OCI-LY7 (cell line): Measurements from ENCODE around the gene USH2A.

Experiments used
- EZH2phosphoT487 ChIP-seq: fragments of 200-600 bp; sonication (generic); IDR thresholded peaks from 2 replicates; pipeline ENCODE4 v1.6.1; 2018; ENCODE audit warnings: low read depth, borderline replicate concordance, mild to moderate bottlenecking, mixed run types, antibody characterized with exemption, low read length, moderate library complexity, mixed read lengths
- TF ChIP-seq, protein P1 (sequence below): fragments of 200-600 bp; sonication (generic); conservative IDR thresholded peaks from 2 replicates; pipeline ENCODE4 v1.5.1; 2014; ENCODE audit warnings: mild to moderate bottlenecking, antibody characterized with exemption, low read length, moderate library complexity, mixed read lengths

- TF ChIP-seq, protein P1, sequence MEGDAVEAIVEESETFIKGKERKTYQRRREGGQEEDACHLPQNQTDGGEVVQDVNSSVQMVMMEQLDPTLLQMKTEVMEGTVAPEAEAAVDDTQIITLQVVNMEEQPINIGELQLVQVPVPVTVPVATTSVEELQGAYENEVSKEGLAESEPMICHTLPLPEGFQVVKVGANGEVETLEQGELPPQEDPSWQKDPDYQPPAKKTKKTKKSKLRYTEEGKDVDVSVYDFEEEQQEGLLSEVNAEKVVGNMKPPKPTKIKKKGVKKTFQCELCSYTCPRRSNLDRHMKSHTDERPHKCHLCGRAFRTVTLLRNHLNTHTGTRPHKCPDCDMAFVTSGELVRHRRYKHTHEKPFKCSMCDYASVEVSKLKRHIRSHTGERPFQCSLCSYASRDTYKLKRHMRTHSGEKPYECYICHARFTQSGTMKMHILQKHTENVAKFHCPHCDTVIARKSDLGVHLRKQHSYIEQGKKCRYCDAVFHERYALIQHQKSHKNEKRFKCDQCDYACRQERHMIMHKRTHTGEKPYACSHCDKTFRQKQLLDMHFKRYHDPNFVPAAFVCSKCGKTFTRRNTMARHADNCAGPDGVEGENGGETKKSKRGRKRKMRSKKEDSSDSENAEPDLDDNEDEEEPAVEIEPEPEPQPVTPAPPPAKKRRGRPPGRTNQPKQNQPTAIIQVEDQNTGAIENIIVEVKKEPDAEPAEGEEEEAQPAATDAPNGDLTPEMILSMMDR, result no peak
- no peak for TF ChIP-seq EZH2phosphoT487
These were observed 786.8 kb downstream of the USH2A start for GRCh38 chr1:215636258-215636965.
